H1 (cell line): ENCODE results near the gene MBOAT2. TPM values are rescaled to one million over a fixed set of nuclear protein-coding genes. Genes with fewer than 3 reads are reported as not detected.

ENCODE experiments used
- CTCF ChIA-PET: fragments of 300-600 bp; sonication (Branson Sonifier 250); formaldehyde crosslinking; loops from one replicate; lab custom pipeline; 2021; ENCODE audit not compliant: partially characterized antibody; lab: Charles Lee
- POLR2A ChIA-PET: fragments of 300-600 bp; sonication (Branson Sonifier 250); formaldehyde crosslinking; loops from one replicate; lab custom pipeline; 2021; ENCODE audit warnings: inconsistent platforms; ENCODE audit not compliant: partially characterized antibody; lab: Charles Lee
- DNase-seq, 2 experiments: peaks; one replicate each; pipeline versions ENCODE4 v3.0.0 to v3.0.0-alpha.2; 2010 to 2022; ENCODE audit warnings: low spot score in 2 of 2, low read depth in 1 of 2, mixed read lengths in 1 of 2
- FAIRE-seq: peaks from 2 replicates; lab custom pipeline; 2011; peaks lifted over from hg19 to GRCh38; lab: Jason Lieb, UNC
- H2AFZ ChIP-seq: 2 replicates; pipeline ENCODE4 v1.8.1; 2012; ENCODE audit warnings: low read length, inconsistent platforms
- H2AK5ac ChIP-seq: 2 replicates; pipeline ENCODE4 v1.6.1; 2013; ENCODE audit warnings: low read depth, low read length
- H2BK120ac ChIP-seq: replicated peaks from 2 replicates; pipeline ENCODE3; 2013; ENCODE audit warnings: low read depth, low read length, inconsistent platforms
- H2BK12ac ChIP-seq: 2 replicates; pipeline ENCODE4 v1.6.1; 2013; ENCODE audit warnings: low read depth, low read length
- H2BK15ac ChIP-seq: 2 replicates; pipeline ENCODE4 v1.6.1; 2013; ENCODE audit warnings: low read length
- H2BK20ac ChIP-seq: 2 replicates; pipeline ENCODE4 v1.6.1; 2013; ENCODE audit warnings: low read length
- H2BK5ac ChIP-seq: 2 replicates; pipeline ENCODE4 v1.6.1; 2013; ENCODE audit warnings: low read depth, low read length
- H3K14ac ChIP-seq: 2 replicates; pipeline ENCODE4 v1.6.1; 2013; ENCODE audit warnings: inconsistent platforms; ENCODE audit not compliant: insufficient read length
- H3K18ac ChIP-seq: 2 replicates; pipeline ENCODE4 v1.6.1; 2013; ENCODE audit warnings: low read length; ENCODE audit errors: extremely low read depth
- H3K23ac ChIP-seq: 2 replicates; pipeline ENCODE4 v1.6.1; 2013; ENCODE audit warnings: inconsistent platforms; ENCODE audit not compliant: insufficient read length
- H3K23me2 ChIP-seq: 2 replicates; pipeline ENCODE4 v1.6.1; 2013; ENCODE audit warnings: low read depth, low read length
- H3K27ac ChIP-seq: 2 replicates; pipeline ENCODE4 v1.6.1; 2011; ENCODE audit warnings: low read depth, low read length, inconsistent platforms
- H3K27me3 ChIP-seq, 4 experiments: replicated peaks in 1 of 4; 1 replicate in 1 of 4; 2 replicates in 3 of 4; pipeline versions ENCODE4 v1.6.1 to v1.8.1; 2011 to 2013; ENCODE audit warnings: low read length in 3 of 4, mild to moderate bottlenecking in 3 of 4, inconsistent platforms in 2 of 4, mixed read lengths in 2 of 4, moderate library complexity in 1 of 4; ENCODE audit not compliant: control insufficient read depth in 3 of 4, insufficient read depth in 3 of 4; ENCODE audit errors: extremely low read depth in 1 of 4
- H3K36me3 ChIP-seq, 4 experiments: 2 replicates each; pipeline versions ENCODE4 v1.6.1 to v1.8.1; 2011 to 2013; ENCODE audit warnings: mild to moderate bottlenecking in 4 of 4, low read length in 3 of 4, moderate library complexity in 2 of 4, control low read depth in 1 of 4, inconsistent platforms in 1 of 4; ENCODE audit not compliant: insufficient read depth in 4 of 4, control insufficient read depth in 2 of 4
- H3K4ac ChIP-seq: replicated peaks from 2 replicates; pipeline ENCODE3; 2013; ENCODE audit warnings: low read length, low read depth, mixed read lengths, inconsistent platforms; ENCODE audit not compliant: insufficient read length
- H3K4me1 ChIP-seq, 4 experiments: replicated peaks in 1 of 4; 1 replicate in 1 of 4; 2 replicates in 3 of 4; pipeline versions ENCODE4 v1.6.1 to v1.8.1; 2011 to 2013; ENCODE audit warnings: low read length in 3 of 4, inconsistent platforms in 2 of 4, mixed read lengths in 1 of 4; ENCODE audit not compliant: insufficient read depth in 4 of 4, control insufficient read depth in 3 of 4
- H3K4me2 ChIP-seq, 2 experiments: 2 replicates each; pipeline versions ENCODE4 v1.6.1 to v1.8.1; 2011 to 2013; ENCODE audit warnings: low read depth in 2 of 2, low read length in 2 of 2, control low read depth in 1 of 2, inconsistent platforms in 1 of 2, mild to moderate bottlenecking in 1 of 2; ENCODE audit not compliant: insufficient read depth in 1 of 2
- H3K4me3 ChIP-seq, 4 experiments: fragments of 200-600, 300-600 bp in 1 of 4; sonication (generic), shearing (Covaris generic), sonication (Bioruptor Twin) in 1 of 4; 2 replicates each; pipeline versions ENCODE4 v1.5.1 to v1.8.1; 2011 to 2016; ENCODE audit warnings: low read length in 4 of 4, low read depth in 3 of 4, control low read depth in 2 of 4, inconsistent platforms in 2 of 4, mild to moderate bottlenecking in 2 of 4, mixed read lengths in 1 of 4, moderate library complexity in 1 of 4; ENCODE audit not compliant: insufficient read depth in 2 of 4; ENCODE audit errors: extremely low read depth in 1 of 4
- H3K56ac ChIP-seq: replicated peaks from 2 replicates; pipeline ENCODE3; 2013; ENCODE audit warnings: low read depth, mild to moderate bottlenecking, mixed read lengths, low read length, inconsistent platforms; ENCODE audit not compliant: insufficient read length
- H3K79me1 ChIP-seq: 2 replicates; pipeline ENCODE4 v1.6.1; 2013; ENCODE audit warnings: low read depth, low read length, control low read depth
- H3K79me2 ChIP-seq, 2 experiments: 2 replicates each; pipeline versions ENCODE4 v1.6.1 to v1.8.1; 2012 to 2013; ENCODE audit warnings: low read length in 2 of 2, mild to moderate bottlenecking in 2 of 2, inconsistent platforms in 1 of 2; ENCODE audit not compliant: insufficient read depth in 2 of 2, control insufficient read depth in 1 of 2
- H3K9ac ChIP-seq, 4 experiments: replicated peaks in 1 of 4; 1 replicate in 1 of 4; 2 replicates in 3 of 4; pipeline versions ENCODE4 v1.6.1 to v1.8.1; 2011 to 2013; ENCODE audit warnings: low read depth in 3 of 4, low read length in 3 of 4, control low read depth in 2 of 4, mild to moderate bottlenecking in 2 of 4, moderate library complexity in 2 of 4, inconsistent platforms in 1 of 4; ENCODE audit errors: extremely low read depth in 1 of 4
- H3K9me3 ChIP-seq, 2 experiments: 2 replicates each; pipeline versions ENCODE4 v1.6.1 to v1.8.1; 2012 to 2013; ENCODE audit warnings: mild to moderate bottlenecking in 2 of 2, moderate library complexity in 2 of 2, control low read depth in 1 of 2, inconsistent platforms in 1 of 2, low read depth in 1 of 2, low read length in 1 of 2, mixed read lengths in 1 of 2; ENCODE audit not compliant: insufficient read depth in 2 of 2
- H4K20me1 ChIP-seq, 2 experiments: replicated peaks in 1 of 2; 2 replicates each; pipeline versions ENCODE3 to v1.8.1; 2011 to 2013; ENCODE audit warnings: inconsistent platforms in 2 of 2, low read length in 2 of 2, mild to moderate bottlenecking in 1 of 2; ENCODE audit not compliant: insufficient read depth in 2 of 2, control insufficient read depth in 1 of 2
- H4K5ac ChIP-seq: 2 replicates; pipeline ENCODE4 v1.6.1; 2013; ENCODE audit warnings: low read length, low read depth, mixed read lengths, inconsistent platforms; ENCODE audit not compliant: insufficient read length
- H4K8ac ChIP-seq: 2 replicates; pipeline ENCODE4 v1.8.0; 2013; ENCODE audit warnings: mild to moderate bottlenecking, moderate library complexity, low read length, inconsistent platforms; ENCODE audit not compliant: insufficient read depth; ENCODE audit errors: extremely low read depth
- H4K91ac ChIP-seq: replicated peaks from 2 replicates; pipeline ENCODE3; 2013; ENCODE audit warnings: low read length, mixed read lengths, inconsistent platforms; ENCODE audit not compliant: insufficient read length
- BCL11A ChIP-seq, 2 experiments: IDR thresholded peaks; one replicate each; pipeline ENCODE4 v1.6.1; 2011; ENCODE audit warnings: low read depth in 2 of 2, low read length in 2 of 2, mild to moderate bottlenecking in 2 of 2
- CBX5 ChIP-seq: fragments of 300-800, 300-1000 bp; sonication (generic); IDR thresholded peaks from 2 replicates; pipeline ENCODE4 v1.7.1; 2016; ENCODE audit warnings: antibody characterized with exemption, low read length, low read depth
- CHD2 ChIP-seq: IDR thresholded peaks from 2 replicates; pipeline ENCODE4 v1.6.1; 2012; ENCODE audit warnings: low read length, improper control_type of control experiment
- EZH2 ChIP-seq: fragments of 200-600 bp; sonication (generic); IDR thresholded peaks from 2 replicates; pipeline ENCODE4 v1.7.1; 2012; ENCODE audit warnings: low read depth, mild to moderate bottlenecking, moderate library complexity, low read length, inconsistent platforms; ENCODE audit not compliant: severe bottlenecking
- PHF8 ChIP-seq: fragments of 200-600 bp; sonication (generic); conservative IDR thresholded peaks from 2 replicates; pipeline ENCODE4 v1.7.1; 2012; ENCODE audit warnings: low read depth, mild to moderate bottlenecking, inconsistent platforms, low read length, moderate library complexity
- POU5F1 ChIP-seq: IDR thresholded peaks from 2 replicates; pipeline ENCODE4 v1.6.1; 2011; ENCODE audit warnings: low read depth, mild to moderate bottlenecking, low read length, moderate library complexity
- SIRT6 ChIP-seq: IDR thresholded peaks from one replicate; pipeline ENCODE4 v1.7.1; 2012; ENCODE audit warnings: low read length, inconsistent platforms
- SP1 ChIP-seq: IDR thresholded peaks from 2 replicates; pipeline ENCODE4 v1.6.1; 2011; ENCODE audit warnings: low read depth, low read length
- YY1 ChIP-seq: IDR thresholded peaks from 2 replicates; pipeline ENCODE4 v1.6.1; 2011; ENCODE audit warnings: low read depth, mild to moderate bottlenecking, low read length
- WGBS, 2 experiments: shearing (Covaris generic) in 1 of 2; methylation state at CpG; one replicate each; pipeline versions ENCODE4 v1.1.6 to v1.1.7; 2013 to 2015; ENCODE audit warnings: low lambda C conversion rate in 2 of 2, mixed read lengths in 2 of 2, inconsistent platforms in 1 of 2, low coverage in 1 of 2, missing lambda C conversion rate in 1 of 2; ENCODE audit not compliant: insufficient replicate concordance in 2 of 2, insufficient coverage in 1 of 2, insufficient read length in 1 of 2; ENCODE audit errors: extremely low coverage in 1 of 2, missing lambda C conversion rate in 1 of 2; 5-methylcytosine and 5-hydroxymethylcytosine counted together
- polyA plus RNA-seq, 7 experiments: library from polyadenylated mRNA; depleted of rRNA in 3 of 7; stranded (reverse) in 5 of 7; unstranded in 2 of 7; fragments of >200 nt in 5 of 7; fragments of 200-250 nt in 2 of 7; gene quantifications; 1 replicate in 5 of 7; 2 replicates in 1 of 7; 4 replicates in 1 of 7; pipeline versions ENCODE4 v1.2.1 to v1.2.3, GENCODE V29; 2011 to 2013; ENCODE audit warnings: missing spikeins in 2 of 7, mixed read lengths in 2 of 7
- total RNA-seq: library from RNA; stranded (reverse); fragmentation: NEBNext Ultra II Directional; extraction: Animal tissue kit (Norgen Biotek cat#: 25700); gene quantifications from 2 replicates; pipeline ENCODE4 v1.2.1, GENCODE V29; 2021
- TF ChIP-seq, protein P1 (sequence below): IDR thresholded peaks from 2 replicates; pipeline ENCODE4 v1.6.1; 2012; ENCODE audit warnings: low read length, inconsistent platforms

MBOAT2 gene
- total and polyA plus RNA-seq, 2 of the 8 experiments (the other 6 are each of a cell fraction or from before 2014, with no cell fraction given): 11.2 to 23.4 TPM

DNA sequence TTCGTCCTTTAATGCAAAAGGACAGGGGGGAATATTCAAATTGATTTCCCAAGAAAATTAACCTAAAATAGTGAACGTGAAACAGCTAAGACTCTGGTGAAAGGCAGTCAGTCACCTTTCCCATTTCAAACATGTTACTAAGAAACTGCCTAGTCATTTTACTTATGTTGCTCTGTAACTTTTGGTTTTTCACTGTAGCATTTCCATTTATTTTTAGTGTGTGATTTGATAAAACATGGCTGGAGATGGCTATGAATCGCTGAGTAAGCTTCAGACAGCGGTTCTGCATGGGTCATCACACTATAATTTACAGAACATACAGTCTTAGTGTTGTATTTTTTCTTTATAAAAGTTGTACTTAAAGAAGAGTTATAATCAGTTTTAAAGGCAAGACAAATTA lies 150.1 kb downstream of the MBOAT2 start:
- 93% methylated on average over 4 of the region's 4 CpGs; no CpG with 5 or more reads in 1 of the 2 experiments for WGBS, 2 experiments

More for the DNA sequence above, 150.1 kb downstream of the MBOAT2 start:
- Histone ChIP-seq H3K18ac (no peak overlapping the region), H3K9ac (no peak overlapping the region), H4K91ac (no peak overlapping the region), H3K36me3 (no peaks in the 10 kb centered on the region), H3K23me2 (no peaks in the 10 kb centered on the region), H3K4me3 (no peak overlapping the region), H3K27me3 (no peaks in the 10 kb centered on the region), H3K4ac (no peak overlapping the region), H3K79me2 (no peaks in the 10 kb centered on the region), H3K27ac (no peak overlapping the region), H2BK120ac (no peak overlapping the region), H4K5ac (no peak overlapping the region), H3K56ac (no peak overlapping the region), H4K20me1 (no peaks in the 10 kb centered on the region), H2BK15ac (no peak overlapping the region), H3K79me1 (no peaks in the 10 kb centered on the region), H2AK5ac (no peak overlapping the region), H4K8ac (no peak overlapping the region), H3K9me3 (no peaks in the 10 kb centered on the region), H2AFZ (no peak overlapping the region), H3K4me1 (peaks cover 0 to 4% (median under 1%) of the 10 kb centered on the region in 4 experiments; a peak in 2 of 7 replicates), H3K4me2 (no peak overlapping the region), H2BK5ac (no peak overlapping the region), H3K14ac (no peak overlapping the region), H3K23ac (no peak overlapping the region), H2BK12ac (no peak overlapping the region), H2BK20ac (no peak overlapping the region)
- ChIA-PET POLR2A (no interaction called here), CTCF (no interaction called here)
- DNase-seq (no peak), FAIRE-seq (no peak)
- TF ChIP-seq CBX5 (no peak), SIRT6 (no peak), SP1 (no peak), EZH2 (no peak), BCL11A (IDR thresholded peaks at IDR 0.05; ENCODE audit: low read depth in 2 of 2, low read length in 2 of 2) (no peak), PHF8 (no peak), POU5F1 (no peak), CHD2 (no peak), YY1 (no peak)
- TF ChIP-seq, protein P1, sequence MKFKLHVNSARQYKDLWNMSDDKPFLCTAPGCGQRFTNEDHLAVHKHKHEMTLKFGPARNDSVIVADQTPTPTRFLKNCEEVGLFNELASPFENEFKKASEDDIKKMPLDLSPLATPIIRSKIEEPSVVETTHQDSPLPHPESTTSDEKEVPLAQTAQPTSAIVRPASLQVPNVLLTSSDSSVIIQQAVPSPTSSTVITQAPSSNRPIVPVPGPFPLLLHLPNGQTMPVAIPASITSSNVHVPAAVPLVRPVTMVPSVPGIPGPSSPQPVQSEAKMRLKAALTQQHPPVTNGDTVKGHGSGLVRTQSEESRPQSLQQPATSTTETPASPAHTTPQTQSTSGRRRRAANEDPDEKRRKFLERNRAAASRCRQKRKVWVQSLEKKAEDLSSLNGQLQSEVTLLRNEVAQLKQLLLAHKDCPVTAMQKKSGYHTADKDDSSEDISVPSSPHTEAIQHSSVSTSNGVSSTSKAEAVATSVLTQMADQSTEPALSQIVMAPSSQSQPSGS: no peak
